Cardiac fibroblast (primary cell): Measurements from ENCODE around the gene SMIM44.

Experiments
- DNase-seq, 2 donors: peaks; one replicate each; pipeline versions ENCODE4 v3.0.0 to v3.0.0-alpha.2; 2010; ENCODE audit warnings: low read depth in 2 of 2
- H3K4me3 ChIP-seq, 2 donors: replicated peaks in 1 of 2; 1 replicate in 1 of 2; 2 replicates in 1 of 2; pipeline ENCODE4 v1.5.1; 2011; ENCODE audit warnings: low read depth in 2 of 2, low read length in 2 of 2, mild to moderate bottlenecking in 2 of 2, moderate library complexity in 1 of 2
- CTCF ChIP-seq: IDR thresholded peaks from one replicate; pipeline ENCODE4 v1.5.1; 2011; ENCODE audit warnings: low read depth, mild to moderate bottlenecking, low read length, inconsistent platforms

The SMIM44 gene

DNA sequence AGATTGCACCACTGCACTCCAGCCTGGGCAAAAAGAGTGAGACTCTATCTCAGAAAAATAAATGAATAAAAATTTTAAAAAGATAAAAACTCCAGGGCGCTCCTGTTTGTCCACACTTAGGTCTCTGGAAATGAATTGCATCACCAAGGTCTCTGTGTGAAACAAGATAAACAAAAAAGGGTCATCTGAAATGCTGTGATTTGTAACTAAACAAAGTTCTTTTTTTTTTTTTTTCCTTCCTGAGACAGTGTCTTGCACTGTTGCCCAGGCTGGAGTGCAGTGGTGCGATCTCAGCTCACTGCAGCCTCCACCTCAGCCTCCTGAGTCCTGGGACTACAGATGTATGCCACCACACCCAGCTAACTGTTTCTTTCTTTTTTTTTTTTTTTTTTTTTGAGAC lies 34.4 kb upstream of the SMIM44 start:
- H3K4me3 ChIP-seq: no peak overlapping the region
- no peak for TF ChIP-seq CTCF
- no peak for DNase-seq

DNA sequence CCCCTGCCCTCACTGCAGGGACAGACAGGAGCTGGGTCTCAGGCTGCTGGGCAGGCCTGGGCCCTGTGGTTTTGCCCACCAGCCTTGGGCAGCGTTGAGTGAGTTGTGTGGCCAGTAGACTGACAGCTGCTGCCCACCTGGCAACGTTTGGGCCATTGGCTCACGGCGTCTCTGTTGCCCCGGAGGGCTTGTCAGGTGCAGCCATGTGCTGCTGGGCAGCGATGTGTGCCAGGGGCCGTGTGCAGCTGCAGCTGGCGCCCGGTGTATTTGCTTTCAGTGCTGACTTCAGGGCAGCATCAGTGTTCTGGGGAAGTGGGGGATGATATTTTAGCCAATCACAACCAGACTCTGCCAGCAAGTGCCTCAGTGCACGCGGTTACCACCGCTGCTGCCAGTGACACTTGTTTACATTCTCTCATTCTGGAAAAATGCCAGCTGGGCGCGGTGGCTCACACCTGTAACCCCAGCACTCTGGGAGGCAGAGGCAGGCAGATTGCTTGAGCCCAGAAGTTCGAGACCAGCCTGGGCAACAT lies 33.5 kb upstream of the SMIM44 start:
- no peak overlapping the region for H3K4me3 ChIP-seq
- TF ChIP-seq CTCF: no peak
- no peak for DNase-seq

DNA sequence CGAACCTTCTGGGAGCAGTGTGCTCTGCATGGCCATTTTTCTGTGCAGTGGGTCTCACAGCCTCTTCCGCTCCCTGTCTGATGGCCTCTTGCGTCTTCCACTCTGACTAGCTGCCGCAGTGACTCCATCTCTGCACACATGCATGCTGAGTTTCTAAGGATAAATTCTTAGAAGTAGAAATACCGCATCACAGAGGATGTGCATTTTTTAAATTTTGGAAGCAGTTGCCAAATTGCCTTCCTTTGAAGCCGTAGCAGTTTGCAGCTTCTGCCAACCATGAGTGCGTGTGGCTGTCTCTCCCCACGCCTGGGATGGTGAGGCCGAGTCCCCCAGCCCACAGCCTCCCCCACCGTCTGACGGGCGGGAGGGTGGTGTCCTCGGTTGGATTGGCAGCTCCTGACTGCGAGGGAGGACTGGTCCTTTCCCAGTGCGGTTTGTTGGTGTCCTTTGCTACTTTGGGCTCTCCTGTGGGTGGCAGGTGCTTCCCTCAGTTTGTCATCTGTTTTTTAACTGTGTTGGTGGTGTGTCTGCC lies 32.7 kb upstream of the SMIM44 start:
- no peak overlapping the region for H3K4me3 ChIP-seq
- DNase-seq: no peak
- no peak for TF ChIP-seq CTCF

DNA sequence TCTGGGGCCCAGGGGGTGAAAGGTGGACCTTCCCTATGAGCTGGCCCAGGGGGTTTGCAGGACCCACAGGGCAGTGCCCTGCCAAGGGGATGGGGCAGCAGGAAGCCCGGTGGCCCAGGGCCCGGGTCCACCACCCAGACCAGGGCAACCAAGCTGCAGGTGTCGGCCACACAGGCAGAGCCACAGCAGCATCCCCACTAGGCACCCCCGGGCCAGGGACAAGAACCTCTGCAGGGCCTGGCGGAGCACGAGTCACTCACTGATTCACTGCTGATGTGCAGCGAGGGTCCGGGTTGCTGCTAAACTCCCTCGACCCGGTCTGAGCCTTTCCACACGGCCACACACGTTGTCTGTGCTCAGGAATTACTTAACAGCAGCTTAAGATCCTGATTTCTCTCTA lies 31.7 kb upstream of the SMIM44 start:
- DNase-seq: no peak
- no peak for TF ChIP-seq CTCF
- H3K4me3 ChIP-seq: no peak overlapping the region

- H3K4me3 ChIP-seq: no peak overlapping the region
- DNase-seq: peak in 1 of 2 donors; percentile 25
- no peak for TF ChIP-seq CTCF
These were observed 30.2 kb upstream of the SMIM44 start for GRCh38 chr19:3513229-3514140.

DNA sequence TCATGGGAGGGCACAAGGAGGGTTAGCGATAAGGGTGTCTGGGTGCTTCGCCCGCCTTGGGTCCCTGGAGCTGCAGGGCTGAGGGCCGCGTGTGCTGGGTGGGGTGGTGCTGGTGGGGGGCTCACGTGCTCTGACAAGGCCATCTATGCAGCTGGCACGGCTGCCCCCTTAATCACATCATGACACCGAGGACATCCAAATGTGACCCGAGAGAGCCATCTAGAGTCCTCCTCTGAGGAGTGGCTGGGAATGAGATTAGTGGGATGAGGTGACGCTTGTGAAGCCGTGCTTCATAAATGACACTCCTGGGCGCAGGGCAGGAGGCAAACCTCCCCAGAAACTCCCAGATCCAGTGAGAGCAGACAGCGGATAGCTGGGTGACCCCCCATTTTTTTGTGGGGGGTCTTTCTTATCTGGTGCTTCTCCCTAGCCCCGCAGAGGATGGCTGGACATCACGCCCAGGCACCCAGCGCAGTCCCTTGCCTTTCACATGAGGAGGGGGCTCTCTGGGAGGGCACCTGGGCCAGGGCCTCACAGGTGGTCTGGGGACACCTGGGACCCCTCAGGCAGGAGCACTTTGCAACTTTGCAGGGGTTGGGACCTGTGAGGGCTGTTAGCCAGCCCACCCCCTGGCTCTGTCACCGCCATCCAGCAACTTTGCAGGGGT lies 29.5 kb upstream of the SMIM44 start:
- no peak for DNase-seq
- TF ChIP-seq CTCF: no peak
- no peak overlapping the region for H3K4me3 ChIP-seq
